GM20000 (cell line): Measurements from ENCODE around the gene RAB3IP.

Source experiments
- DNase-seq: peaks from one replicate; pipeline ENCODE4 v3.0.0; 2012; ENCODE audit warnings: low spot score
- TF ChIP-seq, protein P1 (sequence below): IDR thresholded peaks from 2 replicates; pipeline ENCODE4 v1.5.1; 2012; ENCODE audit warnings: mild to moderate bottlenecking, control low read depth; ENCODE audit errors: extremely low read depth, missing control alignments

RAB3IP gene

DNA sequence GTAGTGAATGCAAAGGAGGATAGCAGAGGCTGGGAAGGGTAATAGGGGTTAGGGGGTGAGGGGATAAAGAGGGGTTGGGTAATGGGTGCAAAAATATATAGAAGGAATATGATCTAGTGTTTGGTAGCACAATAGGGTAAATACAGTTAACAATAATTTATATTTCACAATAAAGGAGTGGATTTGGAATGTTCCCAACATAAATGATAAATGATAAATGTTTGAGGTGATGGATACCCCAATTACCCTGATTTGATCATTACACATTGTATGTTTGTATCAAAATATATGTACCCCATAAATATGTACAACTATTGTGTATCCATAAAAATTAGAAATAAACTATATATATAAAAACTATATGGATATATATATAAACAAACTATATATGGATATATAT is 85.4 kb downstream of the RAB3IP start:
- TF ChIP-seq, protein P1, sequence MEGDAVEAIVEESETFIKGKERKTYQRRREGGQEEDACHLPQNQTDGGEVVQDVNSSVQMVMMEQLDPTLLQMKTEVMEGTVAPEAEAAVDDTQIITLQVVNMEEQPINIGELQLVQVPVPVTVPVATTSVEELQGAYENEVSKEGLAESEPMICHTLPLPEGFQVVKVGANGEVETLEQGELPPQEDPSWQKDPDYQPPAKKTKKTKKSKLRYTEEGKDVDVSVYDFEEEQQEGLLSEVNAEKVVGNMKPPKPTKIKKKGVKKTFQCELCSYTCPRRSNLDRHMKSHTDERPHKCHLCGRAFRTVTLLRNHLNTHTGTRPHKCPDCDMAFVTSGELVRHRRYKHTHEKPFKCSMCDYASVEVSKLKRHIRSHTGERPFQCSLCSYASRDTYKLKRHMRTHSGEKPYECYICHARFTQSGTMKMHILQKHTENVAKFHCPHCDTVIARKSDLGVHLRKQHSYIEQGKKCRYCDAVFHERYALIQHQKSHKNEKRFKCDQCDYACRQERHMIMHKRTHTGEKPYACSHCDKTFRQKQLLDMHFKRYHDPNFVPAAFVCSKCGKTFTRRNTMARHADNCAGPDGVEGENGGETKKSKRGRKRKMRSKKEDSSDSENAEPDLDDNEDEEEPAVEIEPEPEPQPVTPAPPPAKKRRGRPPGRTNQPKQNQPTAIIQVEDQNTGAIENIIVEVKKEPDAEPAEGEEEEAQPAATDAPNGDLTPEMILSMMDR = no peak
- no peak for DNase-seq

DNA sequence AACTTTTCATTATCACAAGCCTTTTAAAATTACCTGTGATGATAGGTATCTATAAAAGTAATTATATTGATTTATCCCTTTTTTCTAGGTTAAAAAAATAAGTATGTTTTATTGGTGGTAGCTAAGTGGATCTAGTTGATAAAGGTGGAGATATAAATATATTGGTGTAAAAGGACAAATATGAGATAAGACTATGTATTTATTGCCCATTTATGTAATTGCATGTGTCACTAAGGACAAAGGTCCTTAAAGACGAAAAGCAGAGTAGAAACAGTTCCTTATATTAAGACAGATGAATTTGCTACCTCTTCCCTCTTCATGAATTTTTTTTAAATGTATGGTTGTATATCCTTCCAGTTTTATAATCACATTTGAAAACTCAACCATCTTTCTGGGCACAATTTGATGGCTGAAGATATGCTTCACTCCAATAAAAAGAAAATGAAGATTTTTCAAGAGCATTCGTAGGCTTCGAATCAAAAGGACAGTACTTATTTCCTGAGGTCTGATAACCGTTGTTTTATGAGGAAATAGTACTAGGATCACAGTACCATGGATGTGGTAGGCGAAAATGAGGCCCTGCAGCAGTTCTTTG is 86.4 kb downstream of the RAB3IP start, which contains the start of gene MYRFL:
Gene MYRFL (plus strand): TSS at position 262 of the 595 bp plus-strand sequence. CDS start 291 bp downstream, at position 553.
- no peak for DNase-seq
- TF ChIP-seq, protein P1 = no peak

DNA sequence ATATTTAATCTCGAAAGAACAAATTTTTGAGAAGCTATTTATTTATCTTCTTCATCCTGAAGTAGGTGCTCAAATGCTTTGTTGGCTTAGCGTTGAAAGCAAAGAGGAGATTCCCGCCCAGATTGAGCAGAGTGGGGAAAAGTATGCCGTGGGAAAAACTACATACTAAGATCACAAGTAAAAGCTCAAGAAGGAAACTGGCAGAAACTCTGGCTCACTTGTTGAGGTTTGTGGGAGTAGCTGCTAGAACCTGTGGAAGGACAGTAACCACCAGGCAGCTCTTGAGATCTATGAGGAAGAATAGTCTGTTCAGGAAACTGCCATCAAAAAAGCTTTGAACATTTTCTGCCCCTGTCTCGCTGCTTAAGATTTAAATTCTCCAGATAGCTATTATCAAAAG is 90.2 kb downstream of the RAB3IP start:
- TF ChIP-seq, protein P1 = no peak
- DNase-seq = no peak

DNA sequence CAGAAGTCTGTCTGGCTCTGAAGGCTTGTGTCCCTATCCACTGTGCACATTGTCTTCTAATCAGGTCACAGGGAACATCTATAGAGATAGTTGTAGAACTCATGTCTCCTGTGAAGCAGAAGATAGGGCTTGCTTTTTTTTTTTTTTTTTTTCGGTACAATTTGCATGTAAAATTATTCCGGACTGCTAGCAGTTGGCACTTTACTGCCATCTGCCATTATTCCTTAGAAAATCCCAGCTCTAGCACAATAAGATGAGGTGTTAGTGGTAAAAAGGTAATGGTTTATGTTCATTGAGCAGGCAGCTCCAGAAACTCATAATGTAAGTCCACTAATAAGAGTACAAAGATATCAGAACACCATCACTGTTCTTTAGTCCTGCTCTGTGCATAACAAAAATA is 95.0 kb downstream of the RAB3IP start:
- TF ChIP-seq, protein P1 = no peak
- no peak for DNase-seq

DNA sequence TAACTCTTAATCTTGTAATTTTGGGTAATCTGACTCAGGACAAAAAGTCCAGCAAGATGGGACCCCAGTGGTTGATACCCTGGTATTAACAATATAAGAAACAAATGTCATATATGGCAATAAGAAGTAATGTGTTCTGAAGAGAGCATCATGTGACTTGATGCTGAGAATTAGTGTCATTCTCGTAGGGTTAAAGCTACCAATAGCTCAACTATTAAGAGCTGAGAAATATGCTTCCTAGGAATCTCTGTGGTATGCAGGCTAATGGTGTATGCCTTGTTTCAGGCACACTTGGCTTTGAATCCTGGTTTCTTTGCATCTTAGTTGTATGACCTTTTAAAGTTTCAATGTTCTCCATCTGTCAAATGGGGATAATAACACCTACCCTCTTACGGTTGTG is 95.5 kb downstream of the RAB3IP start:
- TF ChIP-seq, protein P1 = no peak
- no peak for DNase-seq

DNA sequence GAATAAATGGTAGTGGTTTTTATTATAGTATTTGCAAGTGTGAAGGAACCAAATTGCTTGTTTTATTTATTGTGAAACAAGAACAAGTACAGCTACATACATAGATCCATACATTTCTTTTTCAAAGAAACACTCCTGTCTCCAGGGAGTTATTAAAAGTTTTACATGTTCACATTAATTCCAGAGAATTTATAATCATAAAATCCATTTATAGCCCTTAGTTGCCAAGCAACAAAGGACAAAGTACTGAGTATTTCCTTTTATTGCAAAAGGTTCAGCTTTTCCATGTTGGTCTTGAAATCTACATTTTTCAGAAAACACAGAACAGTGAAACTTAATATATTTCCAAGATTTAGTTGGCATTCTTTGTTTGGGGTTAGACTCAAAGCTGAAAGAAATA is 95.9 kb downstream of the RAB3IP start:
- no peak for DNase-seq
- TF ChIP-seq, protein P1 = no peak

DNA sequence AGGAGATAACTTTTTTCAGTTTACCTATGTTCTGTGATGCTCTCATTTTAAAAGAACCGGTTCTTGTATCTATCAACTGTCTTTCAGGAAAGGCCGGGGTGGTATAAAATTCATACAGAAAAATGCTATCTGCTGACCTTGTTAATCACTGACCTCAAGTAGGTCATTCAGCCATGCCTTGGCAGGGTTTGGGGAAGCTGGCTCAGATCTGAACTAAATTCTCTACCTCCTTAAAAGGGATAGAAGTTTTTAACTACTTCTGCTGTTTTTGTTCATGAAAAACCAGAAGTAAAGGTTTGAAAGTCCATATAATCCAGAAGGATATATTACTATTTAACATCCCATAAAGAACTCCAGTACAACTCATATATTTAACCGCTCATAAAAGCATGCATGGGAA is 96.4 kb downstream of the RAB3IP start:
- TF ChIP-seq, protein P1 = no peak
- DNase-seq = no peak
